Tibial nerve (tissue), 3 donors: Measurements from ENCODE around the gene NUAK2.
A peak's percentile ranks its signal among the peaks of the same experiment; 100 is the strongest.

Source experiments
- CTCF ChIP-seq, 5 experiments: fragments of 200-600 bp in 3 of 5; fragments of 450-650 bp in 2 of 5; sonication (generic) in 3 of 5; IDR thresholded peaks; one replicate each; pipeline ENCODE4 v1.5.1; 2016 to 2019; ENCODE audit warnings: antibody characterized with exemption in 5 of 5, mild to moderate bottlenecking in 3 of 5, moderate library complexity in 2 of 5
- POLR2A ChIP-seq, 2 donors: fragments of 450-650 bp; IDR thresholded peaks; one replicate each; pipeline ENCODE4 v1.6.1; 2017; ENCODE audit warnings: antibody characterized with exemption in 2 of 2, mild to moderate bottlenecking in 2 of 2, moderate library complexity in 2 of 2

- no peak for TF ChIP-seq POLR2A (IDR thresholded peaks at IDR 0.05)
- peak; percentile 72 to 84 (median 81) for TF ChIP-seq CTCF (IDR thresholded peaks at IDR 0.05)
Observed at GRCh38 chr1:205354259-205355074, 32.9 kb upstream of the NUAK2 start.
